HepG2 (cell line): ENCODE data around the gene CSNK2B. TPM values are rescaled to one million over a fixed set of nuclear protein-coding genes. Genes with fewer than 3 reads are reported as not detected.

Experiments
- AHR ChIP-seq: IDR thresholded peaks from 2 replicates; pipeline ENCODE4 v1.6.1; 2018; ENCODE audit warnings: missing genetic modification reagents, missing compliant biosample characterization
- ATF1 ChIP-seq: IDR thresholded peaks from 2 replicates; pipeline ENCODE4 v1.6.1; 2016; ENCODE audit warnings: mild to moderate bottlenecking, control low read depth
- FOXK2 ChIP-seq: fragments of 450-650 bp; IDR thresholded peaks from 2 replicates; pipeline ENCODE4 v1.6.1; 2016
- GTF2F1 ChIP-seq: fragments of 150-350 bp; IDR thresholded peaks from 2 replicates; pipeline ENCODE4 v1.6.1; 2014; ENCODE audit warnings: low read length
- KMT2A ChIP-seq: sonication (generic); formaldehyde crosslinking; IDR thresholded peaks from 2 replicates; pipeline ENCODE4 v1.4.0; 2020; ENCODE audit warnings: missing genetic modification reagents
- NFYC ChIP-seq: IDR thresholded peaks from 2 replicates; pipeline ENCODE4 v1.6.1; 2016; ENCODE audit warnings: missing genetic modification reagents, missing compliant biosample characterization
- PHF20 ChIP-seq: sonication (generic); formaldehyde crosslinking; IDR thresholded peaks from 2 replicates; pipeline ENCODE4 v1.5.0; 2020; ENCODE audit warnings: mild to moderate bottlenecking, missing genetic modification reagents
- SNAPC4 ChIP-seq: sonication (generic); formaldehyde crosslinking; IDR thresholded peaks from 2 replicates; pipeline ENCODE4 v1.4.0; 2020; ENCODE audit warnings: mild to moderate bottlenecking, missing genetic modification reagents
- TARDBP ChIP-seq: sonication (generic); formaldehyde crosslinking; IDR thresholded peaks from 2 replicates; pipeline ENCODE4 v1.8.0; 2022; ENCODE audit warnings: mild to moderate bottlenecking, missing genetic modification reagents
- TFDP1 ChIP-seq: IDR thresholded peaks from 2 replicates; pipeline ENCODE4 v1.6.1; 2016; ENCODE audit warnings: missing compliant biosample characterization, missing genetic modification reagents, borderline replicate concordance
- ZGPAT ChIP-seq: IDR thresholded peaks from 2 replicates; pipeline ENCODE4 v1.6.1; 2016; ENCODE audit warnings: mild to moderate bottlenecking
- ZNF362 ChIP-seq: sonication (generic); formaldehyde crosslinking; IDR thresholded peaks from 2 replicates; pipeline ENCODE4 v1.4.0; 2020; ENCODE audit warnings: missing genetic modification reagents, mild to moderate bottlenecking, borderline replicate concordance
- ZNF644 ChIP-seq: IDR thresholded peaks from 2 replicates; pipeline ENCODE4 v1.6.1; 2016; ENCODE audit warnings: low read depth
- ZNF766 ChIP-seq: sonication (generic); formaldehyde crosslinking; IDR thresholded peaks from 2 replicates; pipeline ENCODE4 v1.5.0; 2020; ENCODE audit warnings: missing genetic modification reagents, borderline replicate concordance
- ZSCAN25 ChIP-seq: sonication (generic); formaldehyde crosslinking; IDR thresholded peaks from 2 replicates; pipeline ENCODE4 v1.8.0; 2022; ENCODE audit warnings: mild to moderate bottlenecking, missing genetic modification reagents
- polyA plus RNA-seq, 8 experiments: library from polyadenylated mRNA; depleted of rRNA in 3 of 8; stranded (reverse) in 7 of 8; unstranded in 1 of 8; fragments of >200 nt; fragmentation: Illumina TruSeq in 4 of 8; extraction: Trizol in 4 of 8; gene quantifications; 2 replicates each; pipeline versions ENCODE4 v1.2.1 to v1.2.3, GENCODE V29; 2011 to 2016; ENCODE audit warnings: low read depth in 4 of 8, missing spikeins in 1 of 8, mixed read lengths in 1 of 8; ENCODE audit not compliant: insufficient read depth in 1 of 8
- total RNA-seq, 5 experiments: library from RNA; depleted of rRNA; stranded (reverse); fragments of >200 nt; fragmentation: Illumina TruSeq; extraction: Trizol; gene quantifications; 2 replicates each; pipeline ENCODE4 v1.2.3, GENCODE V29; 2016; ENCODE audit warnings: low read depth in 1 of 5
- TF ChIP-seq, protein P1 (sequence below): sonication (generic); formaldehyde crosslinking; IDR thresholded peaks from 2 replicates; pipeline ENCODE4 v1.5.0; 2020; ENCODE audit warnings: mild to moderate bottlenecking, missing genetic modification reagents, borderline replicate concordance
- TF ChIP-seq, protein P2 (sequence below): sonication (generic); formaldehyde crosslinking; IDR thresholded peaks from 2 replicates; pipeline ENCODE4 v1.4.0; 2020; ENCODE audit warnings: missing genetic modification reagents

CSNK2B gene
- total and polyA plus RNA-seq, 2 of the 13 experiments (the other 11 are each of a cell fraction or from before 2014, with no cell fraction given) = 111 to 296 TPM

DNA sequence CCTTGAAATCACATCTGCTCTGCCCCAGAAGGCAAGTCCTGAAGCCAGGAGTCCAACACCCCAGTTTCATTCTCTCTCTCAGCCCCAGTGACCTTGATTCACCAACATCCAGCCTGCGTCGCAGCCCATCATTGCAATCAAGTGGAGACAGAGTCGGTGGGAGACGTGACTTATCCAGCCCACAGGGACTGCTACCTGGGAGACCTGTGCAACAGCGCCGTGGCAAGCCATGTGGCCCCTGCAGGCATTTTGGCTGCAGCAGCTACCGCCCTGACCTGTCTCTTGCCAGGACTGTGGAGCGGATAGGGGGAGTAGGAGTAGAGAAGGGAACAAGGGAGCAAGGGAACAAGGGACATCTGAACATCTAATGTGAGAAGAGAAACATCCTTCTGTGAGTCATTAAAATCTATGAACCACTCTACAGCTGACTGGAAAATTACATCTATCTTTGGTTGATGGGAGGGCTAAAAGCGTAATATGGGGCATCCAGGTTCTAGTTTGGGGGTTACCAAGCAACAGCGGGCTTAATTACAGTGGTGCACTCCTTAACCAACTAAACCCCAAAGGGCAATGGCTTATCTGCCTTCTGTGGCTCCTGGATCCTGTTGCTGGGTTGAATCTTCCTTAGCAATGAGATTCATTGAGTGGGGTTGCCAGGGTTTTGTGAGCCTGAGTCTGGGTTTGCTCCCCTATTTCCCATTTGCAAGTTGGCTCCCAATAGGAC, 51.8 kb downstream of the CSNK2B start (continued):
- TF ChIP-seq SNAPC4 (no peak), KMT2A (CRISPR knock-in tag) (0 out of 2 replicates have a peak, but pooled peaks have one; percentile 27), FOXK2 (no peak), AHR (CRISPR knock-in tag) (peak; percentile 66; the same call in 1 of the 2 replicates), NFYC (CRISPR knock-in tag) (no peak), TARDBP (CRISPR knock-in tag) (no peak), ATF1 (CRISPR knock-in tag) (no peak), PHF20 (CRISPR knock-in tag) (no peak), ZGPAT (peak; percentile 50; the same call in 1 of the 2 replicates), ZNF362 (CRISPR knock-in tag) (peak; percentile 14; the same call in 1 of the 2 replicates), ZSCAN25 (CRISPR knock-in tag) (no peak), GTF2F1 (no peak), ZNF644 (CRISPR knock-in tag) (no peak), ZNF766 (no peak), TFDP1 (CRISPR knock-in tag) (peak; percentile 37; the same call in 1 of the 2 replicates)
- TF ChIP-seq, protein P1, sequence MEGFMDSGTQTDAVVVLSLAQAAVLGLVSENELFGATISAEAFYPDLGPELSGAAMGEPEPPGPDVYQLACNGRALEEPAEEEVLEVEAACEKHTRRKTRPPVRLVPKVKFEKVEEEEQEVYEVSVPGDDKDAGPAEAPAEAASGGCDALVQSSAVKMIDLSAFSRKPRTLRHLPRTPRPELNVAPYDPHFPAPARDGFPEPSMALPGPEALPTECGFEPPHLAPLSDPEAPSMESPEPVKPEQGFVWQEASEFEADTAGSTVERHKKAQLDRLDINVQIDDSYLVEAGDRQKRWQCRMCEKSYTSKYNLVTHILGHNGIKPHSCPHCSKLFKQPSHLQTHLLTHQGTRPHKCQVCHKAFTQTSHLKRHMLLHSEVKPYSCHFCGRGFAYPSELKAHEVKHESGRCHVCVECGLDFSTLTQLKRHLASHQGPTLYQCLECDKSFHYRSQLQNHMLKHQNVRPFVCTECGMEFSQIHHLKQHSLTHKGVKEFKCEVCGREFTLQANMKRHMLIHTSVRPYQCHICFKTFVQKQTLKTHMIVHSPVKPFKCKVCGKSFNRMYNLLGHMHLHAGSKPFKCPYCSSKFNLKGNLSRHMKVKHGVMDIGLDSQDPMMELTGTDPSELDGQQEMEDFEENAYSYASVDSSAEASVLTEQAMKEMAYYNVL (CRISPR knock-in tag) = no peak; the same call in 1 of the 2 replicates
- TF ChIP-seq, protein P2, sequence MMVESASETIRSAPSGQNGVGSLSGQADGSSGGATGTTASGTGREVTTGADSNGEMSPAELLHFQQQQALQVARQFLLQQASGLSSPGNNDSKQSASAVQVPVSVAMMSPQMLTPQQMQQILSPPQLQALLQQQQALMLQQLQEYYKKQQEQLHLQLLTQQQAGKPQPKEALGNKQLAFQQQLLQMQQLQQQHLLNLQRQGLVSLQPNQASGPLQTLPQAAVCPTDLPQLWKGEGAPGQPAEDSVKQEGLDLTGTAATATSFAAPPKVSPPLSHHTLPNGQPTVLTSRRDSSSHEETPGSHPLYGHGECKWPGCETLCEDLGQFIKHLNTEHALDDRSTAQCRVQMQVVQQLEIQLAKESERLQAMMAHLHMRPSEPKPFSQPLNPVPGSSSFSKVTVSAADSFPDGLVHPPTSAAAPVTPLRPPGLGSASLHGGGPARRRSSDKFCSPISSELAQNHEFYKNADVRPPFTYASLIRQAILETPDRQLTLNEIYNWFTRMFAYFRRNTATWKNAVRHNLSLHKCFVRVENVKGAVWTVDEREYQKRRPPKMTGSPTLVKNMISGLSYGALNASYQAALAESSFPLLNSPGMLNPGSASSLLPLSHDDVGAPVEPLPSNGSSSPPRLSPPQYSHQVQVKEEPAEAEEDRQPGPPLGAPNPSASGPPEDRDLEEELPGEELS (CRISPR knock-in tag) = no peak
